ENCODE measurements around the gene PAPOLB. TPM values are rescaled to one million over a fixed set of nuclear protein-coding genes. Genes with fewer than 3 reads are reported as not detected.

PAPOLB gene
- total RNA-seq, 1 experiment from 2014 or later: 0.02 TPM

- no peak for DNase-seq (ENCODE audit: low spot score)
Measured at GRCh38 chr7:4878336-4879335, 16.8 kb upstream of the PAPOLB start.

GRCh38 chr7:4876586-4876985 is 14.8 kb upstream of the PAPOLB start:
- no peak for DNase-seq (ENCODE audit: low spot score)

GRCh38 chr7:4875391-4875790 is 13.6 kb upstream of the PAPOLB start:
- no peak for DNase-seq (ENCODE audit: low spot score)

GRCh38 chr7:4873071-4873944 is 11.5 kb upstream of the PAPOLB start:
- no peak for DNase-seq (ENCODE audit: low spot score)

DNA sequence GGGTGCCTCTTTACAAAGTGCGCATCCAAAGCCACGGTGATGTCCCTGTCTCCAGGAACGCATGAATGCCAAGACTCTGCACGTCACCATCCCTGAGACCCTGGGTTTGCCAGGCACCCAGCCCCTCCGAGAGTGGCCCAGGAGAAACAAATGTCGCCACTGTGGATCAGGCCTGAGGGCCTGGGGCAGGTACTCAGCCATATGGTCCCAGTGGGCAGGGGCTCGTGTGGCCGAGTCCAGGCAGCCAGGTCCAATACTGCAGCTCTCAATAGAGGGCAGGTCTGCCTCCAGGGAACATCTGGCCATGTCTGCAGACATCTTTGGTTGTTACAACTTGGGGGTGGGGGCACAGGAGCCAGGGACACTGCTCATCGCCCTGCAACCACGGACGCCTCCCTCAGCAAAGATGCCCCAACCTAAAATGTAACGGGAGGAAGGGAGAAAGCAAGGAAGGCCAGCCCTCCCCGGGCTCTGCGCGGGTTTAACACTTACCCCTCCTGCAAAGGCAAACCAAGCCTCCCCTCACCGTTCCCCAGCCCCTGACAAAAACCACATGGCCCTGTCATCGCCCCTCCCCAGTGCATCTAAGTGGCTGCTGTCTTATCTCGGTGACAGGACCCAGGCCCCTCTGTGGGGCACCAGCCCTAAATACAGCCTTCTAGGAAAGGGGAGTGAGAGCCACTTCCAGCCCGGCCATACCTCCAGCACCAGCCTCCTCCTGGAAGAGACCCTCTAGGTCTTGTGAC is 10.3 kb upstream of the PAPOLB start:
- DNase-seq (ENCODE audit: low spot score): no peak

- DNase-seq (ENCODE audit: low spot score): no peak
Measured at GRCh38 chr7:4871056-4871680, 9.3 kb upstream of the PAPOLB start.

DNA sequence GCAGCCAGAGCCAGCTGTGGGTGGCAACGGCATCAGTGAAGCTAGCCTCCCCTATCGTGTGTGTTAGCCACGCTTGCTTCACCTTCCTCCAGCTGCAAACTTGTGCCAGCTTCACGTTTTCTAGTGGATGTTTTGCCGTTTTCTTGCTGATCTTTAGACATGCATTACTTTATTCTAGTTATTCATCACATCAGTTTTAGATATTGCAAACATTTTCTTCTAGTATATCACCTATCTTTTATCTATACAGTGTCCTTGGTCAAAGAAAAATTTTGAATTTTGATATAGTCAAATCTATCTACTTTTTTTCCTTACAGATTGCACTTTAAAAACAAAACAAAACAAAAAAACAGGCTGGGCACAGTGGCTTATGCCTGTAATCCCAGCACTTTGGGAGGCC is 6.7 kb upstream of the PAPOLB start:
- DNase-seq (ENCODE audit: low spot score): no peak

DNA sequence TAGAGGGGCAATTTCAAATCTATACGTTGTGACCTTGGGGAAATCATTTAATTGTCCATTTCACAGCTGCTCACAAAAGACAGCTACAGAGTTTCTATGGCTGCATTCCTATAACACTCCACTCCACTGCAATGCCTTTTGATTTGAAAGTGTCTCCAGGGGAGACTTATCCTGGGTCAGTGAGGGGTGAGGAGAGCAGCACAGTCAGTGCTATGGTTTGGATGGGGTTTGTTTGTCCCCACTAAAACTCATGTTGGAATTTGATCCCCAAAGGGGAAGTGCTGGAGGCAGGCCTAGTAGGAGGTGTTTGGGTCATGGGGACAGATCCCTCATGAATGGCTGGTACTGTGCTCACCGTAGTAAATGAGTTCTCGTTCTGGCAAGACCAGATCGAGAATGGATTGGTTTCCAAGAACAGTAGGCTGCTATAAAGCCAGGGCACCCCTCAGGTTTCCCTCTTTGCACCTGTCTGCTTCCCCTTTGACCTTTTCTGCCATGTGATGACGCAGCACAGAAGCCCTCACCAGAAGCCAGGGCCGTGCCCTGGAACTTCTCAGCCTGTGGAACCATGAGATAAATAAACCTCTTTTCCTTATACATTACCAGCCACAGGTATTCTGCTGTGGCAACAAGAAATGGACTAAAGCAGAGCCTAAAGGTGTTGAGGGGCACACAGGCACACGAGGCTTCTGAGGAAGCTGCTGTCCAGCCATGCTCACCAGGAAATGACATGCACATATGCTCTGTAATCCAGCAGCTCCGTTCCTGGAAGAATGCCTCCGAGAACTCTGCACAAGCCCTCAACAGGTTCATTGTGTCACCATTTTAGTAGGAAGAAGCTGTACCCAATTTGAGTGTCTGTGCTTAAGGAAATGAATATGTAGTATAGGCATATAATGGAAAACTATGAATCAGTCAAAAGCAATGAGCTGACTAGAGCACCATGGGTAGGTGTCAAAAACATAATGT is 5.0 kb upstream of the PAPOLB start:
- DNase-seq (ENCODE audit: low spot score): no peak

DNA sequence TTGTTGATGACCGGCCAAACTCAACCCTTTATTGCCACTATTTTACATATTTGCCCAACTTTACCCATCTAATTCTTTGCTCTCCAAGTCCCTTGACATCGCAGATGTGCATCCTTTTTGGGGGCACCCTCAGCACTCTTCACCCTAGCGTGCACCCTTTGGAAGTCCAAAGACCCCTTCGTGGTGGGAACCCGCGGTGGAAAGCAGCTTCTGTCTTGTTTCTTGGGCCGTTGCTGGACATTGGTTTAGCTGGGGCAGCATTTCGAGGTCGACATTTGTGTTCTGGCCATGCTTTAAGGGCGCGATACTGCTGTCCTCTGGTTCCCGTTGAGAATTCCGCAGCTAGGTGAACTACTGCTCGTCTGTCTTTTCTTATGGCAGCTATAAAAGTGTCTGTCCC is 326 bp upstream of the PAPOLB start:
- DNase-seq (ENCODE audit: low spot score): no peak

GRCh38 chr7:4861227-4861626 is 603 bp downstream of the PAPOLB start:
- no peak for DNase-seq (ENCODE audit: low spot score)

DNA sequence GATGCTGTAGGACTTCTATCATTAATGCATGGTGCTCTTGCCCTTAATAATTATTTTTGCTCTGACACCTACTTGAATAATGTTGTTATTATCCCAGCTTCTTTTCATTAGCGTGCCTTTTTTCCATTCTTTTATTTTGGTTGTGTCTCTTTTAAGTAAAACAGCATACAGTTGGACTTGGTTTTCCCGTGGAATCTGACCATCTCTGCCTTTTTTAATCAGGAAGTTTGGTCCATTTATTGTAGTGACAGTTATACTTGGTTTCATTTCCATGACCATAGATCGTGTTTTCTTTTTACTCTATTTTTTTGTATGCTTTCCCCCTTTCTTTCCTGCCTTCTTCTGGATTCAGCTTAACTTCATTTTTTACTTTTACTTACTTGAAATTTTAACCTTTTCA is 4.6 kb downstream of the PAPOLB start:
- no peak for DNase-seq (ENCODE audit: low spot score)

DNA sequence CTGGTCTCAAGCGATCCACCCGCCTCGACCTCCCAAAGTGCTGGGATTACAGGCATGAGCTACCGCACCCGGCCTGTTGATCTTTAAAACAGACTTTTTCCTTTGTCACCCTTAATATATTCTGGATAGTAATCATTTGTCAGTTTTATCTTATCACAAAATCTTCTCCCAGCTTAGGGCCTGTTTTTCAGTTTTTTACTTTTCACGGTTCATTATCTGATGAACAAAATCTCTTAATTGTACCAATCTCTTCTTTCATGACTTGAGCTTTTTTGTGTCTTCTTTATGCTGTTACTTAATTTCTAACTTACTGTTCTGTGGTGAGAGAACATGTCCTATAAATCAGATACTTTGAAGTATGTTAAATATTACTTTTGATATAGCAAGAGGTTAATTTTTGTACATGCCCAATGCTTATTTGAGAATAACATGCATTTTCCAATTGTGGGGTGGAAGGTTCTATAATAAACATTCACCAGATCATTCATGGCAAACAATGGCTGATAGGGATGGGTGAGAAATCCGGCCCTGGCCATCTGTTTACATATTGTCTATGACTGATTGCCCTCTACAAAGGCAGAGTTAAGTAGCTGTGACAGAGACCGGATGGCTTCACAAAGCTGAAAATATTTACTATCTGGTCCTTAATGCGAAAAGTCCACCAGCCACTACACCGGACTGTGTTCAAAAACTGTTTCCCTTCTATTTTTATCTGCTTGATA is 5.3 kb downstream of the PAPOLB start:
- no peak for DNase-seq (ENCODE audit: low spot score)

DNA sequence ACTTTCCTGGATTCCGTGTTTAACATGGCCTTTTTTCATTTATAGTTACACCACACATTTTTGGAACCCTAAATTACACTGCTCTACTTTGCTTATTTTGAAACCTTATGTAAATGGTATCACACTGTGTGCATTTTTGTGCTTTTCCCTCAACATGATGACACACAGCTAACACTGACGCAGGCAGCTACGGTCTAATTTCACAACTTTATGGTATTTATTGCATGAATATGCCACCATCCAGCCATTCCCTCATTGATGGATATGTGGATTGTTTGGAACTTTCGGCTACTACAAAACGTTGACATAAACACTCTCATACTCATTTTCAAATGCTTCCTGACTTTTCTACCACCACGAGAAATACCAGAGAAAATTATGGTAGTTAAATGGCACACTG is 6.9 kb downstream of the PAPOLB start:
- DNase-seq (ENCODE audit: low spot score): no peak

GRCh38 chr7:4851459-4852422 is 10.1 kb downstream of the PAPOLB start:
- peak; percentile 67 for DNase-seq (ENCODE audit: low spot score)

- DNase-seq (ENCODE audit: low spot score): no peak
Measured at GRCh38 chr7:4850262-4850795, 11.5 kb downstream of the PAPOLB start.

- DNase-seq (ENCODE audit: low spot score): no peak
Measured at GRCh38 chr7:4849390-4849789, 12.4 kb downstream of the PAPOLB start.

DNA sequence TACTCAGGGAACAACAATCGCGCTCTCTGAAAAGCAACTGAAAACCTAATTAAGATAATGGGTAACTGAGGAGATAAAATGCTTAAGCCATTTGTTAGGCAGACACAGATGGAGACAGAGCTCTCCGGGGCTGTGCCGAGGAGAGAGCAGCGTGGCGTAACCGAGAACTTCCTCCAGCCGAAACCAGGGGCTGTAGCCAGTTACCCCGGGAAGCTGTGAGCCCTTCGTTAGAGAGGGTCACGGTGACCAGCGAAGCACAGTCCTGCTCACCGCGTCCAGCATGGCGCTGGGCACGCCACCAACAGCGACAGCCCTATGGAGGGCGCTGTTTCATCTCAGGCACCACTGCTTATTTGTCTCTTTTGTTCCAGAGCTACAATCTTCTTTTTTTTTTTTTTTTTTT is 16.1 kb downstream of the PAPOLB start:
- DNase-seq (ENCODE audit: low spot score): no peak
